Inflammatory macrophage treated with lipopolysaccharide for 1 hour (primary cell): ENCODE results near the gene ZNF35.
A peak's percentile ranks its signal among the peaks of the same experiment; 100 is the strongest.

Experiments
- DNase-seq, 2 donors: peaks; one replicate each; pipeline ENCODE4 v3.0.0-alpha.2; 2020 to 2022

Gene ZNF35

GRCh38 chr3:44685128-44685800 lies 36.7 kb downstream of the ZNF35 start:
- DNase-seq = peak; percentile 14 to 17

DNA sequence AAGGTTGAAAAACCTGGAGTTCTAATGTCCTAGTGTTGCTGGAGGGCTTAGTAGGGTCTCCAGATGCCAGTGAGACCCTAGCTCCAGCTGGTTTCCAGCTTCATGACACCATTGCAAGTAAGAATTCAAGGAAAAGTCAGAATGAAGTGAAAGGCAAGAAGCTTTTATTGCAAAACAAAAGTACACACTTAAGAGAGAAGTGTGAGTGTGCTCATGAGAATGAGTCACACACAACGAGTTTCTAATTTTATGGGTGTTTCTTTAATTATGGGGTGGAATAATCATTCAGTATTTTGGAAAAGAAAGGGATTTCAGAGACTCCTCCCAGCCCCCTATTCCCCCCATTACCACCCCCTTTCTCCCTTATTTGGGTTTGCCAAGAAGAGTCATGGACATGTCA lies 39.4 kb downstream of the ZNF35 start:
- no peak for DNase-seq
